ENCODE data around the gene WDR81.

GRCh38 chr17:1693339-1693738, 31.2 kb upstream of the WDR81 start:
- TF ChIP-seq CTCF (conservative IDR thresholded peaks at IDR 0.05; ENCODE audit: low read length) (no peak), EZH2phosphoT487 (IDR thresholded peaks at IDR 0.05; ENCODE audit: borderline replicate concordance) (no peak)
